ENCODE data around the gene SYCP1.

SYCP1 gene

DNA sequence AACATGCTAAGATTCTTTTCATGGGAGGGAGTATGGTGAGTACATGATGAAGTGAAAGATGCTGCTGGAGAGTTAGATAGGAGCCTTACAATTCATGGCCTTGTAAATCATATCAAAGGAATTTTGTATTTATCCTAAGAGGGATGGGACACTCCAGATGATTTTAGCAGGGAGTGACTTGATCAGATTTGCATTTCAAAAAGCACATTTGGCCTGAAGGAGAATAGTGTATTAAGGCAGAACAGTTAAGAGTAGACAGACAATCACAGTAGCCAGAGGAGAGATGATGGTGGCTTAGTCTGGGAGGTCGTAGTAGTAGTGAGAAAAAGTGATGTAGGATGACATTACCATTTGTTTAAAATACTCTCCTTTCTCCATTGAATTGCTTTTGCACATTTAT lies 48.8 kb downstream of the SYCP1 start:
- TF ChIP-seq, protein P1, sequence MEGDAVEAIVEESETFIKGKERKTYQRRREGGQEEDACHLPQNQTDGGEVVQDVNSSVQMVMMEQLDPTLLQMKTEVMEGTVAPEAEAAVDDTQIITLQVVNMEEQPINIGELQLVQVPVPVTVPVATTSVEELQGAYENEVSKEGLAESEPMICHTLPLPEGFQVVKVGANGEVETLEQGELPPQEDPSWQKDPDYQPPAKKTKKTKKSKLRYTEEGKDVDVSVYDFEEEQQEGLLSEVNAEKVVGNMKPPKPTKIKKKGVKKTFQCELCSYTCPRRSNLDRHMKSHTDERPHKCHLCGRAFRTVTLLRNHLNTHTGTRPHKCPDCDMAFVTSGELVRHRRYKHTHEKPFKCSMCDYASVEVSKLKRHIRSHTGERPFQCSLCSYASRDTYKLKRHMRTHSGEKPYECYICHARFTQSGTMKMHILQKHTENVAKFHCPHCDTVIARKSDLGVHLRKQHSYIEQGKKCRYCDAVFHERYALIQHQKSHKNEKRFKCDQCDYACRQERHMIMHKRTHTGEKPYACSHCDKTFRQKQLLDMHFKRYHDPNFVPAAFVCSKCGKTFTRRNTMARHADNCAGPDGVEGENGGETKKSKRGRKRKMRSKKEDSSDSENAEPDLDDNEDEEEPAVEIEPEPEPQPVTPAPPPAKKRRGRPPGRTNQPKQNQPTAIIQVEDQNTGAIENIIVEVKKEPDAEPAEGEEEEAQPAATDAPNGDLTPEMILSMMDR (IDR thresholded peaks at IDR 0.05) = no peak

DNA sequence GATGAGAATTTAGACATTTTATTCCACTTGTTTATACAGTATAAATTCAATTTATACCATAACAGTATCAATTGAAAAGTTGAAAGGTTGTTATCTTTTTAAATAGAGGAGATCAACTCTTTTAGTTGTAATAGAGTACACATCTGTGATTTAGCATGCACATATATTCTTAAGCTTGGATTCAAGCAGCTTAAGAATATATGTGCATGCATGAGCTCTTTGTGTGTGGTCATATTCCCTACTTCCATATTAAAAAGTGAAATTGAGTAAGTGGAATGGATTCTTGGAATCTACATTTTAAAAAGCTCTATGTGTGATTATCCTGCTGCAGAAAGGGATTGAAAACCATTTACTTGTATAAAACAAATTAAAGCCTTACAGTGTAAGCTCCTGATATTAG lies 71.9 kb downstream of the SYCP1 start:
- TF ChIP-seq, protein P1 (IDR thresholded peaks at IDR 0.05) = no peak

DNA sequence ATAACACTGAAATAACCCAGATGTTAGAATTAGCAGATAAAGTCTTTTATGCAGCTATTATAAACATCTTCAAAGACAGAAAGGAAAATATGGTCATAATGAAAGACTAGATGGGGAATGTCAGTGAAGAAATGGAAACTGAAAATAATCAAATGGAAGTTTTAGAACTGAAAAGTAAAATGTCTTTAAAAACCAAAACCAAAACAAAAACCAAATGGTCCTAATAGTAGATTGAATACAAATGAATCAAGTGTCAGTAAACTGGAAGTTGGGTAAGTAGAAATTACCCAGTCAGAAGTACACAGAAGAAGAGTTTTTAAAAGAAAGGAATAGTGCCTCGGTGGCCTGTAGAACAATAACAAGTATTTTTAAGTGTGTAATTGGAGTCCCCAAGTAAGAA lies 72.7 kb downstream of the SYCP1 start:
- TF ChIP-seq, protein P1 (IDR thresholded peaks at IDR 0.05) = no peak

DNA sequence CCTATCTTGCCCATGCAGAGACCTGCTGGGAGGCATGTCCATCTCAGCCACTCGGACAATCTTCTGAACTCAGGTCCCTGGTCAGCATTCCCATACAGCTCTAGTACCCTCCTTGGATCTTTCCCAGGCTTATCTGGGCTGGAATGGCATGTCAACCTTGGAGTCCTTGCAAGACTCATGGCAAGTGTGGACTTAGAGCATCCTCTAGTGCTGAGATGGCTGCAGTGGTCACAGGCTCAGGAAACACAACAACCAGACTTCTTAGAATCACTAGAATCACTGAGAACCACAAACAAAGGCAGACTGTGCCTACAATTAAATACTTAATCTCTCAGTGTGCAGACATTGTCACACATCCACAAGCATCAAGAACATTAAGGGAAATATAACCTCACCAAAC lies 101.9 kb downstream of the SYCP1 start:
- TF ChIP-seq, protein P1 (IDR thresholded peaks at IDR 0.05) = peak; percentile 60

DNA sequence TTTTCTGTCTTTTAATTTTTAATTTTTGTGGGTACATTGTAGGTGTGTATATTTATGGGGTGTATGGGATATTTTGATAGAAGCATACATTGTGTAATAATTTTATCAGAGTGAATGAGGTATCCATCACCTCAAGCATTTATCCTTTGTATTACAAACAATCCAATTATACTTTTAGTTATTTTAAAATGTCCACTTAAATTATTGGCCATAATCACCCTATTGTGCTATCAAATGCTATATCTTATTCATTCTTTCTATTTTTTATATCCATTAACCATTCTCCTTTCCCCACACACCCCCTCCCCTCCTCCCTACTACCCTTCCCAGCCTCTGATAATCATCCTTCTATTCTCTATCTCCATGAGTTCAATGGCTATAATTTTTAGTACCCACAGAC lies 104.8 kb downstream of the SYCP1 start:
- TF ChIP-seq, protein P1 (IDR thresholded peaks at IDR 0.05) = no peak

DNA sequence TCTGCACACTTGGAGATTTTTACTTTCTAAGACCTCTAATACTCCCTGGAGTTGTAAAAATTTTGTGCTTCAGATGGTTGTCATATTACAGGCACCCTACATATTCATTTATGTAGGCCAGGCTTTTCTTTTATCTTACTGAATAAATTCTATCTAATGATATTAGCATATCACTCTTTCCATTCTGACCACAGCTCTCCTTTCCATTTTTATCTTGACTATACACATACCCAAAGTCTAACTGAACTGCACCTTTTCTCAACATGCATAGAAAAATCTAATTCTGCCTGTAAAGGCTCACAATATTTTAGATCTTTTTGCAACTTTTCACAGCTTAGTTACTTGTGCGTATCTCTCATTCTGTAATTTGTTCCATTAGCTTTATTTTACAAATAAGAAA lies 122.2 kb downstream of the SYCP1 start:
- TF ChIP-seq, protein P1 (IDR thresholded peaks at IDR 0.05) = no peak

DNA sequence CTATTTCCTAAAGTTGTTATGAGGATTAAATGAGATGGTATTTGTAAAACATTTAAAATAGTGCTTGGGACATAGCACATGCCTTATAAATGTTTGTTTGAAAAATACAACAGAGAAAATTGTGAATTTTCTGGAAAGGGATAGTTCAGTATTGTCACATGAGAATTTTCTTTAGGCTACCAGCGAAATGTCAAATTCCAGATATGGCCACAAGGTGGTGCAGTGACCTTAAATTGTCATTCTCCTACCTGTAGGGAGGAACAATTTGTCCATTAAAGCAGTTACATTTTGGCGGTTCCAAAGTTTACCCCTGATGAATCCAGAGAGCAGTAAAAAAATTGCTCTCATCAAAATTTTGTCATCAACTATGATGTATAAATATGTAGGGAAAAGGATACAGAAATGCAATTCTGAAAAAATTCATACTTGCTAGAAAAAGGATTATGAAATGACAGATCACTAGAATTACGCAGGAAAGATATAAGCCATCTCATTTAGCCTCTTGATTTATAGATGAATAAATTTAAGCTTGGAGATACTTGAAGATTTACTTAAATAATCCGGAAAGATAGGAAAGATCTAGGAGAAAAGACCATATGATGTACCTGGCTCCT lies 124.7 kb downstream of the SYCP1 start:
- TF ChIP-seq, protein P1 (IDR thresholded peaks at IDR 0.05) = peak; percentile 71

DNA sequence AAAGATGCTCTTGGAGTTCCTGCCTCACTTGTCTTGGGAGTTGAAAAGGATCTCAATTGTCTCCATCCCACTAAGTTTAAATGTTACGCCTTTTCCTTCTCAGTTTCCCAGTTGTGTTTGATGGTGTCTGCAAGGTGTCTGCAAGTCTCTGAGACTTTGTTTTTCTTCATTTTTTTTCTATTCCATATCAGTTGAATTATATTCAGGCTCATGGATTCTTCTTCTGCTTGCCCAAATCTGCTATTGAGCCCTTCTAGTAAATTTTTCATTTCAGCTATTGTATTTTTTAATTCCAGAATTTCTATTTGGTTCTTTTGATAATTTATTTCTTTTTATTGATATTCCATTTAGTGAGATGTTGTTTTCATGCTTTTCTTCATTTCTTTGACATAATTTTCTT lies 127.6 kb downstream of the SYCP1 start:
- TF ChIP-seq, protein P1 (IDR thresholded peaks at IDR 0.05) = no peak

Measured in LNCAP (cell line).